BJ (cell line): ENCODE data around the gene DBX2. TPM values are rescaled to one million over a fixed set of nuclear protein-coding genes. Genes with fewer than 3 reads are reported as not detected.
"Not testable (repeated sequence)": the region's sequence is repeated elsewhere in the genome, so short reads cannot be mapped to it uniquely, and the experiment has no call there.

ENCODE experiments used
- CTCF ChIA-PET: fragments of 350-600 bp; formaldehyde crosslinking; extraction: SDS; loops from one replicate; lab custom pipeline; 2021; ENCODE audit warnings: antibody characterized with exemption, inconsistent platforms; lab: Yijun Ruan, JAX
- POLR2A ChIA-PET: fragments of 300-600 bp; sonication (Branson Sonifier 250); formaldehyde crosslinking; extraction: SDS; loops from one replicate; lab custom pipeline; 2021; ENCODE audit warnings: antibody characterized with exemption; lab: Charles Lee
- DNase-seq: peaks from one replicate; pipeline ENCODE4 v3.0.0-alpha.2; 2011; ENCODE audit warnings: low read depth
- H3K27me3 ChIP-seq: 2 replicates; pipeline ENCODE4 v1.6.0; 2011; ENCODE audit warnings: low read length; ENCODE audit not compliant: control insufficient read depth, insufficient read depth
- H3K36me3 ChIP-seq: 2 replicates; pipeline ENCODE4 v1.5.1; 2011; ENCODE audit warnings: low read length; ENCODE audit not compliant: control insufficient read depth, insufficient read depth
- H3K4me3 ChIP-seq: 2 replicates; pipeline ENCODE4 v1.5.1; 2011; ENCODE audit warnings: low read depth, mild to moderate bottlenecking, control low read depth, low read length
- CTCF ChIP-seq: IDR thresholded peaks from 2 replicates; pipeline ENCODE4 v1.5.1; 2011; ENCODE audit warnings: low read depth, mild to moderate bottlenecking, control low read depth, inconsistent platforms, low read length, moderate library complexity; ENCODE audit not compliant: insufficient read depth
- polyA plus RNA-seq: library from polyadenylated mRNA; depleted of rRNA; stranded (reverse); fragments of >200 nt; gene quantifications from 2 replicates; pipeline ENCODE4 v1.2.3, GENCODE V29; 2011

DBX2 gene
- polyA plus RNA-seq, 1 experiment = not detected

- TF ChIP-seq CTCF = no peak
- H3K27me3 ChIP-seq = no peaks in the 10 kb centered on the region
- DNase-seq = no peak
- ChIA-PET CTCF (interaction anchor here (0.6 kb wide), 1 partner anchor 456 kb away, joined by 3 read pairs; no protein-coding TSS in a partner anchor), POLR2A (no interaction called here)
- no peak overlapping the region for H3K4me3 ChIP-seq
- no peaks in the 10 kb centered on the region for H3K36me3 ChIP-seq
These were observed 37.7 kb upstream of the DBX2 start for GRCh38 chr12:45088608-45089007.

- POLR2A ChIA-PET, CTCF ChIA-PET, H3K27me3 ChIP-seq, H3K4me3 ChIP-seq, H3K36me3 ChIP-seq, DNase-seq: not testable (repeated sequence)
These were observed 33.3 kb upstream of the DBX2 start for GRCh38 chr12:45084248-45084647.

- POLR2A ChIA-PET = no interaction called here
- CTCF ChIA-PET = no interaction called here
- no peak for TF ChIP-seq CTCF
- H3K27me3 ChIP-seq = no peaks in the 10 kb centered on the region; the same call in 1 of the 2 replicates
- no peak overlapping the region for H3K4me3 ChIP-seq
- no peak for DNase-seq
- H3K36me3 ChIP-seq = no peaks in the 10 kb centered on the region
These were observed 26.4 kb upstream of the DBX2 start for GRCh38 chr12:45077251-45077650.

GRCh38 chr12:45076417-45077026 lies 25.6 kb upstream of the DBX2 start:
- CTCF ChIA-PET = interaction anchor here (0.5 kb wide), 1 partner anchor 339 kb away, joined by 3 read pairs; no protein-coding TSS in a partner anchor
- TF ChIP-seq CTCF = no peak
- Histone ChIP-seq H3K27me3 (no peaks in the 10 kb centered on the region; the same call in 1 of the 2 replicates), H3K4me3 (no peak overlapping the region), H3K36me3 (no peaks in the 10 kb centered on the region)
- no peak for DNase-seq
- POLR2A ChIA-PET = interaction anchor here (0.6 kb wide), 1 partner anchor 18 kb away, joined by 3 read pairs; no protein-coding TSS in a partner anchor

- no peak overlapping the region for H3K4me3 ChIP-seq
- H3K27me3 ChIP-seq = no peaks in the 10 kb centered on the region; the same call in 1 of the 2 replicates
- DNase-seq = no peak
- ChIA-PET CTCF (interaction anchor here (0.5 kb wide), 1 partner anchor 338 kb away, joined by 3 read pairs; no protein-coding TSS in a partner anchor), POLR2A (no interaction called here)
- no peaks in the 10 kb centered on the region for H3K36me3 ChIP-seq
- no peak for TF ChIP-seq CTCF
These were observed 24.8 kb upstream of the DBX2 start for GRCh38 chr12:45075587-45076282.
